Epithelial cell of esophagus (primary cell): Measurements from ENCODE around the gene ZNF831.

Experiments
- DNase-seq: peaks from one replicate; pipeline ENCODE4 v3.0.0; 2010; ENCODE audit warnings: low read depth
- H3K4me3 ChIP-seq: 2 replicates; pipeline ENCODE4 v1.5.1; 2011; ENCODE audit warnings: mild to moderate bottlenecking, low read length, control low read depth
- CTCF ChIP-seq: IDR thresholded peaks from 2 replicates; pipeline ENCODE4 v1.5.1; 2011; ENCODE audit warnings: low read depth, mild to moderate bottlenecking, low read length, control low read depth, inconsistent platforms; ENCODE audit not compliant: insufficient read depth; ENCODE audit errors: missing control alignments

The ZNF831 gene

GRCh38 chr20:59154317-59155013 is 9.2 kb upstream of the ZNF831 start:
- no peak for TF ChIP-seq CTCF
- no peak for DNase-seq
- H3K4me3 ChIP-seq = no peak overlapping the region

- DNase-seq = no peak
- H3K4me3 ChIP-seq = no peak overlapping the region
- no peak for TF ChIP-seq CTCF
Measured at GRCh38 chr20:59157064-59157463, 6.6 kb upstream of the ZNF831 start.

DNA sequence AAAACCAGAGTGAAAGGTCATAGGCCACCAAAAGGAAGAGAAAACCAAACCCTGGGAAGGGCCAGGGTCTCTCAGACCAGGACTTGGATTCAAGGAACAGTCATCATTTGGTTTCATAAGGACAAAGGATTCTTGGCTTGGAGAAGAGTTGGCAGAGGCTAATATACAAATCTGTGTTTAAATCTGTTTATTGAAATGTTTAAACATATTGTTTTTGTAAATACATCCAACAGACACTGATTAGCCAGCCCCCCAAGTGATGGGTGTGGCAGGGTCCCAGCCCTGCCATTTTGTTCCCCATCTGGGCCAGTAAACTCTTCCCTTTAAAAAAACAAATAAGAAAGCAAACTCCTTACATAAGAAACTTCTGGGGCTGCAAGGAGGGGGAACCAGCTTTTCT is 6.1 kb upstream of the ZNF831 start:
- no peak for TF ChIP-seq CTCF
- DNase-seq = no peak
- H3K4me3 ChIP-seq = no peak overlapping the region

DNA sequence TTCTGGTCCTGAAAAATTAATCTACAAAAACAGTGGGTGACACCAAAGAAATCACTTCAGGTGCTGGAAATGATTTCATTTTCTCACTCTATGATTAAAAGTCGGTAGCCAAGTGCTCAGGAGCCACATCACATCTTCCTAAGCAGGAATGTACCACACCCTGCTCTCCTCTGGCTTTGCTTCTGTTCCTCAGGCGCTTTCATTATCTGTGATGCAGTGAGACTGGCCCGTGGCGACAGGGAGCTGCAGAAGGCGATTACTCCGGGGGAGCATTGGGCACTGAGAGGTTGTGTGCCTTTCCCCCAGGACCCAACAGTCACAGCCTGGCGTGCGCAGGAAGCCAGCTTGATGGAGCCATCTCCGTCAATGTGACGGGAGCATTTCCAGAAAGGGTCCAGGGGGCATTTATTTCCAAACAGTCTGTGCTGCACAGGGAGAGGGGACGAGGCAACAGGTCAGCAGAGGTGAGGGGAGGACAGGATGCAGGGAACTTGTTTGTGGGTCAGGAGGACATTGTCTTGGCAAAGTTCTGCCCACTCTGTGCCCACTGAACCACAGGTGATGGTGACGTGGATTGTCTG is 5.6 kb upstream of the ZNF831 start:
- H3K4me3 ChIP-seq = no peak overlapping the region
- TF ChIP-seq CTCF = no peak
- DNase-seq = no peak

GRCh38 chr20:59158673-59159072 is 4.9 kb upstream of the ZNF831 start:
- no peak for TF ChIP-seq CTCF
- no peak overlapping the region for H3K4me3 ChIP-seq
- DNase-seq = no peak

DNA sequence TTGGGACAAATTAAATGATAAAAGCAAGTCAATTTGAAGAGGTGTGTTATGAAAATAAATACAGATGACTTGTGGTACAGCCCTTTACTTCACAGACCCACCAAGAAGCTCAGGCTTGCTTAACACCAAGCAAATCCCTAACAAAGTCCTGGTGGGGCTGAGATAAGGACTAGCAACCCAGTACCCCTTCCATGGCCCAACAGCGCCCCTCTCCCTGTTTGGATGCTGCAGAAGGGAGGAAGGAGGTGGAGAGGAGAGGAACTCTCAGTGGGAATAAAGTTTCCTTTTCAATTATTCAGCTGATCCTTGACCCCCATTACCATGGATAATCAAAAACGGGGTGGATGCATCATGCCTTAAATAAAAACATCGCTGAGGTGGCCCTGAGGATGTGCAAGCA is 4.5 kb upstream of the ZNF831 start:
- DNase-seq = no peak
- TF ChIP-seq CTCF = no peak
- no peak overlapping the region for H3K4me3 ChIP-seq
